Psoas muscle (tissue), 8 donors: ENCODE measurements around the gene KIF17. TPM values are rescaled to one million over a fixed set of nuclear protein-coding genes. Genes with fewer than 3 reads are reported as not detected.
A peak's percentile ranks its signal among the peaks of the same experiment; 100 is the strongest.

Experiments used
- ATAC-seq, 4 donors: fragments of 200-7000 bp; cut with Tn5 transposase; one replicate each; pipeline ENCODE4 v1.9.1; 2020; ENCODE audit warnings: moderate library complexity in 3 of 4, mild to moderate bottlenecking in 2 of 4
- DNase-seq, 2 donors: peaks; one replicate each; pipeline ENCODE4 v3.0.0-alpha.2; 2020
- H3K27ac ChIP-seq: fragments of 200-600 bp; one replicate; pipeline ENCODE4 v1.8.0; 2022
- H3K27me3 ChIP-seq, 3 donors: fragments of 200-600 bp in 1 of 3; one replicate each; pipeline versions ENCODE4 v1.6.1 to v1.8.0; 2013 to 2022; ENCODE audit warnings: low read length in 2 of 3, mild to moderate bottlenecking in 2 of 3, moderate library complexity in 1 of 3; ENCODE audit not compliant: insufficient read depth in 3 of 3
- H3K36me3 ChIP-seq, 2 donors: fragments of 200-600 bp in 1 of 2; one replicate each; pipeline versions ENCODE4 v1.6.1 to v1.8.0; 2013 to 2022; ENCODE audit warnings: low read depth in 1 of 2, mild to moderate bottlenecking in 1 of 2, moderate library complexity in 1 of 2; ENCODE audit not compliant: insufficient read depth in 1 of 2
- H3K4me1 ChIP-seq: fragments of 200-600 bp; one replicate; pipeline ENCODE4 v1.8.0; 2022
- H3K4me3 ChIP-seq: fragments of 200-600 bp; one replicate; pipeline ENCODE4 v1.8.0; 2022; ENCODE audit warnings: mild to moderate bottlenecking
- H3K9me3 ChIP-seq: fragments of 200-600 bp; one replicate; pipeline ENCODE4 v1.8.0; 2022
- CTCF ChIP-seq: fragments of 200-600 bp; IDR thresholded peaks from one replicate; pipeline ENCODE4 v1.8.0; 2022; ENCODE audit warnings: antibody characterized with exemption
- WGBS, 3 donors: extraction: QIAGEN DNeasy Blood & Tissue Kit; methylation state at CpG; one replicate each; pipeline versions ENCODE4 v1.1.6 to v1.1.7; 2013; 5-methylcytosine and 5-hydroxymethylcytosine counted together
- intact Hi-C, 2 donors: fragments of 100-400 bp; cut with DNase I; formaldehyde crosslinking; loops; one replicate each; pipeline versions ENCODE4 v1.11.0 to v1.14.2; 2022
- polyA plus RNA-seq, 3 donors: library from polyadenylated mRNA; stranded (reverse); fragments of 200-250 nt; gene quantifications; one replicate each; pipeline ENCODE4 v1.2.3, GENCODE V29; 2013
- total RNA-seq, 4 donors: library from RNA; stranded (reverse); fragmentation: NEBNext Ultra II Directional in 2 of 4; extraction: Animal tissue kit (Norgen Biotek cat#: 25700) in 2 of 4; gene quantifications; one replicate each; pipeline versions ENCODE4 v1.2.1 to v1.2.4, GENCODE V29; 2021 to 2023
- donor health status: healthy with polysubstance abuse.
- donor health status: DM: no; HTN: no; CAD: no; lungs with moderate emphysema.
- donor health status: Bipolar disorder and iron deficiency.
- donor health status: healthy.
- donor health status: DM: yes; HTN: yes; CAD: no.
- donor health status: DM: no; HTN: no; CAD: no.
- donor health status: DM: no; HTN: no; CAD: no.
- donor health status: DM: yes; HTN: yes; CAD: no.

The KIF17 gene
- total and polyA plus RNA-seq, 7 donors, result 1.1 to 3.4 (median 1.5) TPM

- ATAC-seq (no peak), DNase-seq (no peak)
- TF ChIP-seq CTCF, result no peak
- intact Hi-C loops, result no loop called here
- H3K9me3 ChIP-seq, result no peaks in the 10 kb centered on the region
- peak overlapping the region; percentile 92 for H3K4me3 ChIP-seq
- no peak overlapping the region for H3K27ac ChIP-seq
- peaks cover 30% of the 10 kb centered on the region for H3K4me1 ChIP-seq
- WGBS, 3 donors, result 19 to 25% (median 21%) methylated on average over 3 of the region's 3 CpGs
- H3K36me3 ChIP-seq, result peaks cover 2 to 41% of the 10 kb centered on the region in 2 donors
- no peaks in the 10 kb centered on the region for H3K27me3 ChIP-seq
Observed at GRCh38 chr1:20660363-20660762, 57.4 kb downstream of the KIF17 start.

GRCh38 chr1:20658166-20658915 lies 59.5 kb downstream of the KIF17 start:
- 63 to 74% (median 64%) methylated on average over 16 of the region's 16 CpGs for WGBS, 3 donors

GRCh38 chr1:20657024-20657423 lies 60.8 kb downstream of the KIF17 start:
- intact Hi-C loops, result no loop called here
- TF ChIP-seq CTCF, result no peak
- H3K27me3 ChIP-seq, result no peaks in the 10 kb centered on the region
- ATAC-seq (no peak), DNase-seq (no peak)
- WGBS, 3 donors, result 76 to 85% (median 80%) methylated on average over 12 of the region's 12 CpGs
- no peak overlapping the region for H3K4me3 ChIP-seq
- H3K9me3 ChIP-seq, result no peaks in the 10 kb centered on the region
- H3K36me3 ChIP-seq, result peaks cover 18 to 75% of the 10 kb centered on the region in 2 donors
- H3K4me1 ChIP-seq, result peaks cover 28% of the 10 kb centered on the region
- H3K27ac ChIP-seq, result no peak overlapping the region

More at GRCh38 chr1:20658166-20658915, 59.5 kb downstream of the KIF17 start:
- Histone ChIP-seq H3K27me3 (no peaks in the 10 kb centered on the region), H3K4me1 (peaks cover 30% of the 10 kb centered on the region), H3K9me3 (no peaks in the 10 kb centered on the region), H3K36me3 (peaks cover 14 to 61% of the 10 kb centered on the region in 2 donors), H3K27ac (peak overlapping the region; percentile 38), H3K4me3 (peak overlapping the region; percentile 3)
- intact Hi-C loops, result no loop called here
- no peak for ATAC-seq
- DNase-seq, result no peak
- TF ChIP-seq CTCF, result no peak

- no peaks in the 10 kb centered on the region for H3K27me3 ChIP-seq
- ATAC-seq, result peak in 3 of 4 donors; percentile 46 to 73 (median 69)
- no peak for TF ChIP-seq CTCF
- intact Hi-C loops, result no loop called here
- H3K4me3 ChIP-seq, result no peak overlapping the region
- no peak overlapping the region for H3K27ac ChIP-seq
- H3K4me1 ChIP-seq, result peaks cover 13% of the 10 kb centered on the region
- DNase-seq, result peak; percentile 53 to 78
- 53 to 72% (median 66%) methylated on average over 20 of the region's 20 CpGs for WGBS, 3 donors
- H3K9me3 ChIP-seq, result no peaks in the 10 kb centered on the region
- H3K36me3 ChIP-seq, result peaks cover 26 to 100% of the 10 kb centered on the region in 2 donors
Observed at GRCh38 chr1:20654104-20654690, 63.6 kb downstream of the KIF17 start.
